Stomach (tissue), 9 donors: ENCODE data around the gene ATG7. TPM values are rescaled to one million over a fixed set of nuclear protein-coding genes. Genes with fewer than 3 reads are reported as not detected.

ENCODE experiments used
- DNase-seq, 2 donors: peaks; one replicate each; pipeline versions ENCODE4 v3.0.0 to v3.0.0-alpha.2; 2013 to 2019
- H3K27ac ChIP-seq, 5 donors: fragments of 200-600 bp in 4 of 5; sonication (generic) in 4 of 5; one replicate each; pipeline ENCODE4 v1.5.1; 2013 to 2019; ENCODE audit warnings: mild to moderate bottlenecking in 1 of 5, moderate library complexity in 1 of 5
- H3K27me3 ChIP-seq, 3 donors: fragments of 200-600 bp; sonication (generic); one replicate each; pipeline ENCODE4 v1.5.1; 2017 to 2019; ENCODE audit warnings: mixed run types in 1 of 3
- H3K36me3 ChIP-seq, 4 donors: fragments of 200-600 bp; sonication (generic); 1 replicate in 3 of 4; 2 replicates in 1 of 4; pipeline ENCODE4 v1.5.1; 2016 to 2019
- H3K4me1 ChIP-seq, 4 donors: fragments of 200-600 bp; sonication (generic); one replicate each; pipeline ENCODE4 v1.5.1; 2016 to 2019
- H3K4me3 ChIP-seq, 4 donors: fragments of 200-600 bp; sonication (generic) in 3 of 4; one replicate each; pipeline ENCODE4 v1.5.1; 2016 to 2019; ENCODE audit warnings: mild to moderate bottlenecking in 1 of 4
- H3K9me3 ChIP-seq, 4 donors: fragments of 200-600 bp; sonication (generic); one replicate each; pipeline ENCODE4 v1.5.1; 2016 to 2019
- CTCF ChIP-seq, 7 experiments: fragments of 450-650 bp in 4 of 7; fragments of 200-600 bp in 3 of 7; sonication (generic) in 3 of 7; IDR thresholded peaks; one replicate each; pipeline ENCODE4 v1.5.1; 2016 to 2019; ENCODE audit warnings: antibody characterized with exemption in 7 of 7, control low read depth in 2 of 7, mild to moderate bottlenecking in 1 of 7
- EP300 ChIP-seq: sonication (generic); formaldehyde crosslinking; IDR thresholded peaks from one replicate; pipeline ENCODE4 v1.6.1; 2017; ENCODE audit warnings: antibody characterized with exemption
- POLR2A ChIP-seq, 4 donors: fragments of 450-650 bp; IDR thresholded peaks; one replicate each; pipeline ENCODE4 v1.6.1; 2016; ENCODE audit warnings: antibody characterized with exemption in 4 of 4, control low read depth in 2 of 4, mild to moderate bottlenecking in 1 of 4, moderate library complexity in 1 of 4
- POLR2AphosphoS5 ChIP-seq, 3 donors: sonication (generic); formaldehyde crosslinking; IDR thresholded peaks; one replicate each; pipeline ENCODE4 v1.6.1; 2016; ENCODE audit warnings: antibody characterized with exemption in 3 of 3
- WGBS, 5 donors: extraction: QIAGEN DNeasy Blood & Tissue Kit in 3 of 5; methylation state at CpG; one replicate each; pipeline versions ENCODE4 v1.1.5 to v1.1.7; 2013 to 2018; 5-methylcytosine and 5-hydroxymethylcytosine counted together
- intact Hi-C: fragments of 100-400 bp; cut with DNase I; formaldehyde crosslinking; loops from one replicate; pipeline ENCODE4 v1.15.1; 2023; ENCODE audit warnings: low total_unique reads
- polyA plus RNA-seq, 3 donors: library from polyadenylated mRNA; stranded (reverse); fragments of 200-250 nt; gene quantifications; one replicate each; pipeline ENCODE4 v1.2.3, GENCODE V29; 2013
- total RNA-seq, 5 donors: library from RNA; depleted of rRNA; stranded (reverse); fragments of >200 nt; gene quantifications; one replicate each; pipeline versions ENCODE4 v1.1.0 to v1.2.3, GENCODE V29; 2014 to 2016
- donor health status: healthy with polysubstance abuse.
- donor health status: Bipolar disorder and iron deficiency.
- donor health status: healthy.

ATG7 gene
- total and polyA plus RNA-seq, 8 donors = 6.8 to 167 (median 15.1) TPM

- WGBS, 5 donors = 67 to 74% (median 72%) methylated on average over 13 to 17 of the region's 17 CpGs
- Histone ChIP-seq H3K27me3 (no peaks in the 10 kb centered on the region), H3K9me3 (no peaks in the 10 kb centered on the region), H3K4me1 (peaks cover 45 to 96% (median 76%) of the 10 kb centered on the region in 4 donors), H3K4me3 (no peak overlapping the region), H3K27ac (peak overlapping the region; percentile 4 to 63 (median 55)), H3K36me3 (peaks cover 19 to 85% (median 53%) of the 10 kb centered on the region in 4 donors)
- intact Hi-C loops = no loop called here
- TF ChIP-seq POLR2AphosphoS5 (IDR thresholded peaks at IDR 0.05) = no peak
- no peak for DNase-seq
Measured at GRCh38 chr3:11558411-11558903, 286.3 kb downstream of the ATG7 start.

- 84 to 87% (median 85%) methylated on average over 33 to 37 of the region's 37 CpGs for WGBS, 5 donors
- Histone ChIP-seq H3K9me3 (no peaks in the 10 kb centered on the region), H3K4me1 (peaks cover 38 to 92% (median 69%) of the 10 kb centered on the region in 4 donors), H3K27me3 (no peaks in the 10 kb centered on the region), H3K36me3 (peaks cover 26 to 86% (median 60%) of the 10 kb centered on the region in 4 donors), H3K27ac (peak overlapping the region in 4 of 5 donors; percentile 4 to 56 (median 46)), H3K4me3 (no peak overlapping the region)
- intact Hi-C loops = no loop called here
- TF ChIP-seq CTCF (IDR thresholded peaks at IDR 0.05) = no peak
- no peak for TF ChIP-seq POLR2AphosphoS5 (IDR thresholded peaks at IDR 0.05)
- no peak for TF ChIP-seq EP300
- no peak for TF ChIP-seq POLR2A (IDR thresholded peaks at IDR 0.05)
- no peak for DNase-seq
Measured at GRCh38 chr3:11558918-11559815, 287.0 kb downstream of the ATG7 start.

DNA sequence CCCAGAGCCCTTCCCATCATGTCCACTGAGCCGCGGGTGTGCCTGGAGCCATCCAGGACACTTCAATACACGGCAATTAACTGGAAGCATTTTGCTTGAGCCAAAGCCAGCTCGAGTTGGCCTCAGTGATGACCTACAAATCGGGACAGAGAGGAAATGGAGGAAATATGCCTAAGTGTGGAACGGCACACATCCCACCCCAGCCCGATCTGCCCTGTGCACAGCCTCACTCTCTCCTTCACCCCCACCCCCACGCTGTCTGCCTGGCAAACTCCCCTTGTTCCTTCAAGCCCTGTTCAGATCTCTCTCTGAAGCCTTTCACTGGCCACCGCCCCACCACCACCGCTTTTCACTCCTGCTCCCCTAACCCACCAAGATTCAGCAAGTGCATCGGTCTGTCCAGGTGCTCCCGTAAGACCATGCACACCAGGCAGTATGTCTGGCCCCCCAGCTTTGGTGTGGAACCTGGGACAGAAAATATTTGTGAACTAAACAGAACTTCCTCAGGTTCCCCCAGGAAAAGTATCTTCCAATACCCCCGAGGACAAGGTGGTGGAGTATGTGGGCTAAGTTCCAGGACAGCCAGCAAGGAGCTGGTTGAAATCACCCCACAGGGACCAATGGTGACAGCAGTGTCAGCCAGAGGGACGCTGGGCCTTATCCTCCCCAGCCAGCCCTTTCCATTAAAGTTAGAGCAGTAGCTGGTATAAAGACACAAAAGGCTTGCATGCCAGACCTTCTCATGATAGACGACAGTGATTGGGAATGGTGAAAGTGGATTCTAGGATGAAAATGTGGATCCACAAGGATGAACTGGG lies 287.8 kb downstream of the ATG7 start:
- no peak for DNase-seq
- 63 to 75% (median 66%) methylated on average over 15 of the region's 15 CpGs for WGBS, 5 donors
- H3K27ac ChIP-seq = peak overlapping the region in 3 of 5 donors; percentile 16 to 56 (median 36)

GRCh38 chr3:11560746-11561145 lies 288.5 kb downstream of the ATG7 start:
- no peaks in the 10 kb centered on the region for H3K9me3 ChIP-seq
- no peak for DNase-seq
- H3K36me3 ChIP-seq = peaks cover 34 to 87% (median 64%) of the 10 kb centered on the region in 4 donors
- WGBS, 5 donors = 81 to 89% (median 87%) methylated on average over 11 to 12 of the region's 12 CpGs
- intact Hi-C loops = no loop called here
- TF ChIP-seq CTCF (IDR thresholded peaks at IDR 0.05) (no peak), POLR2AphosphoS5 (IDR thresholded peaks at IDR 0.05) (no peak), EP300 (no peak), POLR2A (IDR thresholded peaks at IDR 0.05) (no peak)
- peaks cover 33 to 76% (median 54%) of the 10 kb centered on the region in 4 donors for H3K4me1 ChIP-seq
- no peak overlapping the region for H3K4me3 ChIP-seq
- peak overlapping the region in 3 of 5 donors; percentile 16 to 56 (median 31) for H3K27ac ChIP-seq
- H3K27me3 ChIP-seq = no peaks in the 10 kb centered on the region

More for the DNA sequence above, 287.8 kb downstream of the ATG7 start:
- Histone ChIP-seq H3K4me1 (peaks cover 33 to 83% (median 61%) of the 10 kb centered on the region in 4 donors), H3K36me3 (peaks cover 34 to 87% (median 64%) of the 10 kb centered on the region in 4 donors), H3K27me3 (no peaks in the 10 kb centered on the region), H3K4me3 (no peak overlapping the region), H3K9me3 (no peaks in the 10 kb centered on the region)
- intact Hi-C loops = no loop called here
- TF ChIP-seq EP300 = no peak
- TF ChIP-seq POLR2A (IDR thresholded peaks at IDR 0.05) = no peak
- TF ChIP-seq CTCF (IDR thresholded peaks at IDR 0.05) = no peak
- no peak for TF ChIP-seq POLR2AphosphoS5 (IDR thresholded peaks at IDR 0.05)
